Fibroblast of skin of back (primary cell): Measurements from ENCODE around the gene LRRC45.

Experiments
- DNase-seq: peaks from one replicate; pipeline ENCODE4 v3.0.0-alpha.2; 2013

Gene LRRC45

DNA sequence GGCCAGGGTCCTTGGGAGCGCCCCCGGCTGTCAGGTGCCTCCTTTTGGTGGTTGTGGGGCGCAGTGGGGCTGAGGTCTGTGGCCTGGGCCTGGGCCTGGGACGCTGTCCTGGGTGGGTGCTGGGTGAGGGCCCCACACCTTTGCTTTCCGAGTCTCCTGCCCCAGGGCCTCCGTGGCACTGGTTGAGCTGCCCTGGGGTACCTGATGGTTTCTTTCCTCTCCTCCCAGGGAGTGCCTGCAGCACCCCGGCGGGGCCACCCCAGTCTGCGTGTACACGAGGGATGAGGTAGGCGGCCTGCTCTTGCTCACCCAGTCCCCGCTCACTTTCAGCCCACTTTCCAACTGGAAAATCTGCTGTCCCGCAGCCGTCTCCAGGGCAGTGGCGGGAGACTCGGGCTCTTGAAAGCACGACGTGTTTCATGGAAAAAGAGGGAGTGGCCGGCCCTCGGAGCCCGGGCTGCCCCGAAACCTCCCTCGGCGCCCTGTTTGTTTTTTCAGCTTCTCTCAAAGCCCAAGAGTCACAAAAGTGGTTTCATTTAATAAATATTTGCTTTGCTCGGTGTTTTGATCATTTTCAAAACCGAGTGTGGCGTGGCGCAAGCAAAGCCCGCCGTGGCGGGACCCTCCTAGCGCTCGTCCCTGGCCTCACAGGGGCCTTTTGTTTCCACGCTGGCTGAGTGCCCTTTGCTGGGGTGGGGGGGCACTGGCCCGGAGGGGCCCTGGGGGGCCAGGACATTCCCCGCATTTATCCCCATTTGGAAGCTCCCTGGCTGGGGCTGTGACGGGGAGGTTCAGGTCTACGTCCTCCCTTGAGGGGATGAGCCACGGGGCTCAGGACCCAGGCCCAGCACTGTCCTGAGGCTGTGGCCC is 28.3 kb upstream of the LRRC45 start:
- DNase-seq: no peak

DNA sequence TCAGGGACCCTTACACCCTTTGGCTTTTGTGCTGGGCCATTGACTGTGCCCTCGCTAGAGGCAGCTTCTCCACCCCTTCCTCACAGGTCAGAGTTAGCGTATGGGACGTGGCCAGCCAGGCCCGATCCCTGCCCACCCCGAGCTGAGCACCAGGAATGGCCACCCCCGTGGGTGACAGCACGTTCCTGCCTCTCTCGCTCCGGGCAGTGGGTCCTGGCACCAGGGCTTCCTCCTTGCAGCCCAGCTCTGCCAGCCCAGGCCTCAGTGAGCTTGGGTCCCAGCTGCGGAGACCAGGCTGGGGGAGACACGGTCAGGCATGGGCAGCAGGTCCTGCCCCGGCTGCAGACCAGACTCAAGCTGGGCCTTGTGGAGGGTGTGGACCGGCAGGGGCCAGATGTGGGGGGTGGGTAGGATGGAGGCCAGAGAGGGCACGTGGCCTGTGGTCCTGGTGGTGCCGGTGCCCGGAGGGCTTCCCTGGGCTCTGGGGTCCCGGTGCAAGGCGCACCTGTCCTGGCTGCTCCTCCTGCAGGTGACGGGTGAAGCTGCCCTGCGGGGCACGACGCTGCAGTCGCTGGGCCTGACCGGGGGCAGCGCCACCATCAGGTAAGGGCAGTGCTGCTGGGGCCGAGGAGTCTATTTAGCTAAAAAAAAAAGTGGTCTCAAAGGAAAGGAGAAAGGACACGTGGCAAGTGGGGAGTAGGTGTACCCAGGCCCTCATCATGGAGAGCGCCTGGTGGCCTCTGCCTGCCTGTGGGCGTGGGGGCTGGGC is 27.5 kb upstream of the LRRC45 start:
- DNase-seq: no peak

DNA sequence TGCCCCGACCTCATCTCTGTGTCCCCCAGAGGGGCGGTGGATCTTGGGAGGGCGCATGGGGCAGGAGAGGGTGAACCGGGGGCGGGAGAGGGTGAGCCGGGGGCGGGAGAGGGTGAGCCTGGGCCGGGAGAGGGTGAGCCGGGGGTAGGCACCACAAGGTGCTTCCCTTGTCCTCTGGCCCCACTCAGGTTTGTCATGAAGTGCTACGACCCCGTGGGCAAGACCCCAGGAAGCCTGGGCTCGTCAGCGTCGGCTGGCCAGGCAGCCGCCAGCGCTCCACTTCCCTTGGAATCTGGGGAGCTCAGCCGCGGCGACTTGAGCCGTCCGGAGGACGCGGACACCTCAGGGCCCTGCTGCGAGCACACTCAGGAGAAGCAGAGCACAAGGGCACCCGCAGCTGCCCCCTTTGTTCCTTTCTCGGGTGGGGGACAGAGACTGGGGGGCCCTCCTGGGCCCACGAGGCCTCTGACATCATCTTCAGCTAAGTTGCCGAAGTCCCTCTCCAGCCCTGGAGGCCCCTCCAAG is 26.8 kb upstream of the LRRC45 start:
- DNase-seq: no peak

DNA sequence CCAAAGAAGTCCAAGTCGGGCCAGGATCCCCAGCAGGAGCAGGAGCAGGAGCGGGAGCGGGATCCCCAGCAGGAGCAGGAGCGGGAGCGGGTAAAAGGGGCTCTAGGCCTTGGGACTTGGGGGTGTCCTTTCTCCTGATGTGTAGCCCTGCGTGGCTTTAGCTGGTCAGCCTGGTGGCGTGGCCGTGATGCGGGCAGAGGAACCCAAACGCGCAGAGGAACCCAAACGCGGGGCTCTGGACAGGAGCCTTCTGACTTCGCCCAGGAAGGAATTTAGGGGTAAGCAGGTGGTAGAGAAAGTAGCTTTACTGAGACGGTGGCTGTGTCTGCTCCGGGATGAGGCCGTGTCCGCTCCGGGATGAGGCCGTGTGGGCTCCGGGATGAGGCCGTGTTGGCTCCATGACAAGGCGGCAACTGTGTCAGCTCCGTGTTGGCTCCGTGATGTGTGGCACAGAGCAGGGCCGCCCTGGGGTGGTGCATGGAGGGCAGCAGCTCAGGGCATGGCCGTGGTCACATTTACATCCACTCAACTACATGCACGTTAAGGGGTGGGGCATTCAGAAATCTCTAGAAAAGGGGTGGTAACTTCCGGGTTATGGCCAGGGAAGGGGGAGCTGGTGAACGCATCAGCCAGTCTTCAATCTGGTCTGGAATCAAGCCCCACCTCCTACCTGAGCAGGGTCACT is 26.2 kb upstream of the LRRC45 start:
- no peak for DNase-seq

DNA sequence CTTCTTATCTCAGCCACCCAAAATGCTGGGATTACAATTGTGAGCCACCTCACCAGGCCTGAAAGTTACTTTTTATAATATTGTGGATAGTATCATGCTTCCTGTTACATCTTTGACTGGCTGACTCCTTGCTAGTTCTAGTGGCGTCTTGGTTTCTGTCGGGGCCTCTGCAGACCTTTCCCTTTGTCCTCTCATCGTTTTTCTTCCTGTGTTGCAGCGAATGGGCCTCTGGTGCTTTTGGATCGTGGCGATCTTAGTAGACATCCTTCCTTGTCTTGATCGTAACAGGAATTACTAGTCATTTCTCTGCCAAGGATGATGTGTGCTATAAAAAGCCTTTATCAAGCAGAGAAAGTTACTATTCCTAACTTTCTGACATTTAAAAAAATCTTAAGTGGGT is 24.9 kb upstream of the LRRC45 start:
- DNase-seq: no peak

DNA sequence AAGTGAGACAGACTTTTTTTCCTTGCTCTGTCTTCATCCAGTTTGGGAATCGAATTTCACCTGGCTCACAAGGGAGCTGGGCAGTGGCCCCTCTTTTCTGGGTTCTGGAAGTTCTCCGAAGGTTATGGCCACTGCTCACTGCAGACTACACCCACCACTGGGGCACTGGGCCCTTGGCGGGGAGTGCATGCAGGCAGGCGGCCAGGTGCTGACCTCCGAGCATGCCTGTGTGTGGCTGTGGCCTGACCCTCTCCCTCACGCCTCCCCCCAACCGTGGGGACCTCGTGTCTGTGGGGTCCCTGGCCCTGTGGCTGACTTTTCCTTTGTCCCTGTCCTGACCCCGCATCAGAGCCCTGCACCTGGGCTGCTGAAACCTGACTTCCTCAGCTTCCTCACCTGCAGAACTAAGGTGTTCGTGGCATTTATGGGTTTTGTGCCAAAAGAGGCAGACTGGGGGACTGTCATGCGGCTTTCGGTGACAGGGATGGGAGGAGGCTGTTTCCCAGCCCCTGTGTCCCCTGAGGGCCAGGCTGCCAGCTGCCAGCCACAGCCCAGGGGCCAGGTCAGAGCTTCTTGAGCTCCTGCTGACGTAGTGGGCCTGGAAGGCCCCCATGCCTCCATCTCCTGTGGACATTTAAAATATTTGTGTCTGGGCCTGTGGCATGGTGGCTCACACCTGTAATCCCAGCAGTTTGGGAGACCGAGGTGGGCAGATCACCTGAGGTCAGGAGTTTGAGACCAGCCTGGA is 24.2 kb upstream of the LRRC45 start:
- no peak for DNase-seq

DNA sequence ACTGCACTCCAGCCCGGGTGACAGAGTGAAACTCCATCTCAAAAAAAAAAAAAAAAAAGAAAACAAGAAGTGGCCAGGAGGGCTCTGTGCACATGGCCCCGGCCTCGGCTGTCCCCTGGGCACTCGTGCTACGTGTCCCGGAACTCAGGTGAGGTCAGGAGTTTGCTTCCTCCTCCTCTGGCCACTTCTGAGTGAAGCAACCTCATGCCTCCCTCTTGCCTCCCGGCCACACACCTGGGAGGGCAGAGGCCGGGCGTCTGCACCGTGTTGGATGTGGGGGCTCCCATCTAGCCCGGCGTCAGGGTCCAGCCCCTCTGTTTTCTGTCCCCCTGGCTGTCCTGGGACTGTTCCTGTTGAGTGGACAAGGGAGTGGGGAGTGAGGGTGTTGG is 23.5 kb upstream of the LRRC45 start:
- no peak for DNase-seq

DNA sequence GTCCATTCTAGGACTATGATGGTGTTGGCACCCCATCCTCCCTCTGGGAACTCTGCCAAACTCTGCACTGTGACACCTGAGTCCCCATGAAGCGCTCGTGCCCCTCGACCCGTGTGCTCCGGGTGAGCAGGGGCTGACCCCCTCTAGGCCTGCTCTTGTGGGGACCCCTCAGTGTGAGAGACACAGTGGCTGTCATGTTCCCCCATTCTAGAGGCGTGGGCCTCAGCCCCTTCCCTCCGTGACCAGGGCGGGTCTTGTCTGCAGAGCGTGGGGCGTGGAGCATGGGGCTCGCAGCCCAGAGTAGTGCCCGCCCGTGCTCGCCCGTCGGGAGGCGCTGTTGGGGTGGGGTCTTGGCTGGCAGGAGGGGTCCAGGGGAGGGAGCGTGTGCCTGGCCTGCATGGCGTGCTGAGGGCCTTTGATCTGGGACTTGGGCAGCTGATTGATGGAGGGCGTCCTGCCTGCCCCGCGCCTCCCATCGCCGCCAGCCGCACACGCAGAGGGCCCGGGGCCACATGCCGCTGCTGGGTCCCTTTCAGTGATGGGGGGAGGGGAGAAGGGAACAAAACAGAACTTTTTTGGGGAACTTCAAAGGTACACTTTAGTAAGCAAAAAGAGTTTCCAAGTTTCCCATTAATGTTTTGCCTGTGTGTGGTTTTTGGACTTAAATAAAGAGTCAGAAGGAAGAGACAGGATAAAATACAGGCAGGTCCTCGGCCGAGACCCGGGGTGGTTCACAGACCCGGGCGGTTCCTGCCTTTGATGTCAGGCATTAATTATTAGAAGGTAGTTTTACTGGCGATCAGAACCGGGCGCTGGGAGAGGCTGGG is 22.9 kb upstream of the LRRC45 start:
- DNase-seq: no peak

DNA sequence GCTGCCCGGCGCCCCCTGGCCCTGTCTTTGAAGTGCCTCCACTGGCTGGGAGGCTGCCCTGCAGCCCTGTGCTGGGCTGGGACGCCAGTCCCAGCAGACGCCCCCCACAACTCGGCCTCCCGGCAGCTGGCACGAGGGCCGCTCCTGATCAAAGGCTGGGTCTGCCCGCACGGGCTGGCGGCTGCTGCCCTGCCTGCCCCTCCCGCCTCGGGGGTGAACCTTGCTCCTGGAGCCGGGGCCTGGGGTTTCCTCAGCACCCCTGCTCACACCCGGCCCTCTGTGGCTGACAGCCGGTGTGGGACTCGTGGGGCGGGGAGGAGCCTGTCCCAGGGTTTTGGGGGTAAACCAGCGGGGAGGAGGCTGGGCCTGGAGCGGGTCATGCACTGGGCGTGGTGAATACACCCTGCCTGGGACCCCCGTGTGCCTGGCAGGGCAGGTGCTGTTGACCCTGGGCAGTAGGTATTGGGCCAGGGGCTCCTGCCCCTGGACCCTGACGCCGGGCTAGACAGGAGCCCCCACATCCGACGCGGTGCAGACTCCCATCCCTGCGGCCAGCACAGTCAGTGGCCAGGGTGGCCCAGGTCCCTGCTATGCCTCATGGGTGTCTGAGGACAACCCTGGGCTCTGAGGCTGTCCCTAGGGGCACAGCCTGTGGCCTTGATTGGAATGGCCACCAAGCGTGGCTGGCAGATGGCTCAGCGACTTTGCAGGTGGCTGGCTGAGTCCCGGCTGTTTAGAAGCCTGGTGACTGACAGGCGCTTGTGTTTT is 22.1 kb upstream of the LRRC45 start:
- DNase-seq: no peak

DNA sequence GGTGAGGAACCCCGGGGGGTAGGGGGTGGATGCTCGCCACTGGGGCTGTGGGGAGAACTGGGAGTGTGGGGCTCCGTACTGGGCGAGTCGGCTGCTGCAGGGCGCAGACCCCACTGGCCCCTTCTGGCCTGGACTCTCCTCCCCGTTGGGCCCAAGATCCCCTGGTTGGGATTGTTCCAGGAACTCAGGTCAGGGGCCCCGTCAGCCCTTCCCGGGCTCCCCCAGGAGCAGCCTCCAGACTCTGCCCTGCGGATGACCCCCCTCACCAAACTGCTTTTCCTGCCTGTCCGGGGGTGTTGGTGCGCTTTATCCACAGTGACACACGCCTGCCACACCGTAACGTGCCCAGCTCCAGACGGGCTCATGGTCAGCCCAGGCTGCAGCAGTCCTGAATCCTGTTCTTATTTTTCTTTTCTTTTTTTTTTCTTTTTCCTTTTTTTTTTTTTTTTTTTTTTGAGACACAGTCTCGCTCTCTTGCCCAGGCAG is 21.5 kb upstream of the LRRC45 start:
- no peak for DNase-seq

DNA sequence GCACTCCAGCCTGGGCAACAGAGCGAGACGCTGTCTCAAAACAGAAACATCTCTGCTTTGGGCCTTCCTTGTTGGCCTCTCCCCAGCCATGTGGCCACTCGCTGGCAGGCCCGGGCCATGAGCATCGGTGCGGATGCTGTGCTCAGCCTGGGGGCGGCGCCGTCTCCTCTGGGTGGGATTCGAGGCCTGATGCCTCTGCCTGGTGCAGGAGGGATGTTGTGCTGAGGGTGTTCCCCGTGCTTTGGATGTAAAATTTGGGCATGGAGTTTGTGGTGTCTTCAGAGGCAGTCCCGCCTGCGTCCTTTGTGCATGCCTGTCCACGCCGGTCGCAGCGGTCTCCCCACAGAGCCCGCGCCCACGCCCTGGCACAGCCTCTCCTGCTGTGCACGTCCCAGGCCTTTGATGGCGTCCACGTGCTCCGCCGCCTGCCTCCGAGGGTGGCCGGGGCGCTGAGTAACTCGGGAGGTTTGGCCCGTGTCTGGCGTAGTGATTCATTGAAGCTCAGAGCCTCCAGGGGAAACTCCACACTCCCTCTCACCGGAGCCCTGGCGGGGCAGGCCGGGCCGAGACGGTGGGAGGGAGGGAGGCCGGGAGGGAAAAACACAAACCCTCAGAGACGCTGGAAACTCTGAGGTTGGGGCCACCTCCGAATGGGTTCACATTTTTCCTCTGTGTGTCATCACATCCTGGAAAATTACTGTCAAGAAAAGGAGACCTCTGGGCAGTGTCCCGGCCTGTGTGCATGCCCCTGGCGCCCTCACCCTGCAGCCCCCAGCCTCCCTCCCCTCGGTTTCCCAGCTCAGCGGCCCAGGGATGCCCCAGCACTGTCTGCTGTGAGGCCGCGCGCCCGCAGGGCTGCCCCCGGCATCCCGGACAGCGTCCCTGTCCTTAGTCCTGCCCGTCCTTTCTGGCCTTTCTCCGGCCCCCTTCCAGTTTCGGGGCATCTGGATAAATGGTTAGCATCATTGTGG is 19.4 kb upstream of the LRRC45 start:
- DNase-seq: peak; percentile 98

DNA sequence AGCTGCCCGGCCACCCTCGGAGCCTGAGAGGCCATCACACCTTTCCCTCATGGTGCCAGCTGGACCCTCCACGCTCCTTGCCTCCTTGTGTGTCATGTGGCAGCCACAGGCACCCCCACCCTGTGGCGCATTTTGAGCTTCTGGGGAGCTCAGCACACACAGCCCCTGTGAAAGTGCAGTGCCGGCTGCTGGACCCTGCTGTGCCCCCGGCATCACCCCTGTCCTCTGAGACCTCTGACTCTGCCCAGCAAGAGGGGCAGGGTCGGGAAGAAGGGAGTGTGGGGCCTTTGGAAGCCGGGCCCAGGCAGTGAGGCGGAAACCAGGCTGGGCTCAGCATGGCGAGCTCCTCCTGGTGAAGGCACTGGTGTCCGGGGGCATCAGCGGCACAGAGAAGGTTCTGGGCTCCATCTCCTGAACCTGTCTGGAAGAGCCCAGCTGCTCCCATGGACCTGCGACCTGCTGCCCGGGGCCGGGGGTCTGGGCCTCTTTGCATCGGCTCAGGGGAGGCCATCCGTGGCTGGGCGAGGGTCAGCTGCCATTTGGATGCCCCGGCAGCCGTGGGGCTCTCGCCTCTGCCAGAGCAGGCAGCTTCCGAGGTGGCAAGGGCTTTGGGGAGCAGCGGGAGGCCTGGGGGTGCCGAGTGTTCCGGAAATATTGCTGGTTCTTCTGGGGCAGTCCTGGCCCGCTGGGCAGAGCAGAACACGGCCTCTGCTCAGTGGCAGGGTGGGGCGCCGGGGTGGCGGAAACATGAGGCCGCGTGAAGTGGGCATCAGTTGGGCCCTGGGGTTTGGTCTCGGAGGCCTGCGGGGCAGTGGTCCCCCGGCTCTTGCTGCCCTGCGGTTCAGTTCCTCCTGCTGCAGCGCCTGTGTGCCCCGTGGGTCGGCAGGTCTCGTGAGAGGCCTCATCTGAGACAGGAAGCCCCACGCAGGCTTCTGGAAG is 18.3 kb upstream of the LRRC45 start:
- DNase-seq: no peak

DNA sequence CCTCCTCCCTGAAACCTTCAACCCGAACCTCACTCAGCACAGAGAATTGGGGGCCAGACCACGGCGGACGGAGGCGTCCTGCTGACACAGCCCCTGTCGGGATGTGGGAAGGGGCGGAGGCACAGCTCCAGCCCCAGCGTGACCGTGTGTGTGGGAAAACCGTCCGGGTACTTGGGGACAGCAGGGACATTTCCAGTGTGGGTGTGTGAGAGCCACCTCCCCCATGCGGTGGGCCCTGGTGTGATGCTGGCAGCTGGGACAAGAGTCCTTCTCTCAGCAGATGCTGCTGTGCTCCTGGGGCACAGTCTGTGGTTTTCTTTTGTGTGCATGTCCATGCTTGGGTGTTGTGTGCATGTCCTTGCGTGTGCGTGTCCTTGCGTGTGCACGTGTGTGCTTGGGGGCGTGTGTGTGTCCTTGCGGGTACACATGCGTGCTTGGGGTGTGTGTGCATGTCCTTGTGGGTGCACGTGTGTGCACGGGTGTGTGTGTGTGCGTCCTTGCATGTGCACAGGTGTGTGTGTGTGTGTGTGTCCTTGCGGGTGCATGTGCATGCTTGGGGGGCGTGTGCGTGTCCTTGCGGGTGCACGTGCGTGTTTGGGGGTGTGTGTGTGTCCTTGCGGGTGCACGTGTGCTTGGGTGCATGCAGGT is 17.3 kb upstream of the LRRC45 start:
- DNase-seq: no peak

DNA sequence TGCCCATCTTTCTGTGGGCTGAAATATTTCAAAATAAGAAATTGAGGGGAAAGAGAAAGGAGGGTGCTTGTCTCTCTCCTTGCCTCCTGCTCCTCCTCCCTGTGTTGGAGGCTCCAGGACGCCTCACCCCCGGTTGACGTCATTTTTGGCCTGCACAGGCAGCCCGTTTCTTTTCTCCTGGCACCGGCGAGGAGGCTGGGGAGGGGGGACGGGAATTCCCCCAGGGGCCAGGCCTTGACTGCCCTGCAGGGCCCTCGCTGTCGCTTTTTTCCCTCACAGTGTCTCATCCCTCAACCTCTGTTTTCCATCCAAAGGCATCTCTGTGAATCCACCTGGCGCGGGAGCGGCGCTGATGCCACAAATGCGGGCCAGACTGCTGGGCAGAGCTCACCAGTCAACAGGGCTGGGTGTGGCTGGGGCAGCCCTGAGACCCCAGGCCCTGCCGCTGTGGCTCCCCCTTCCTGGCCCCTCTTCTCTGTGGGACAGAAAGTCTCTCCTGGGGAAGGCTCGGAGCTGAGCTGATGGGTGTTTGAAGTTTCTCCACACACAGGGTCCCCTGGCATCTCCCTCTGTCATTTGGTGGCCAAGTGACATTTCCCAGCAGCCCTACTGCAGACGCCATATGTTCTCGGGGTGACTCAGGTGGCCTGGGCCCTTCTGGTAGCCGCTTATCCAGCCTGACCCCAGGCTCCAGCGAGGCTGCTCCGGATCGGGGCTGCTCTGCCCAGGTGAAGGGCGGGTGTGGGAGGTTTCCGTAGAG is 16.5 kb upstream of the LRRC45 start:
- peak; percentile 55 for DNase-seq

DNA sequence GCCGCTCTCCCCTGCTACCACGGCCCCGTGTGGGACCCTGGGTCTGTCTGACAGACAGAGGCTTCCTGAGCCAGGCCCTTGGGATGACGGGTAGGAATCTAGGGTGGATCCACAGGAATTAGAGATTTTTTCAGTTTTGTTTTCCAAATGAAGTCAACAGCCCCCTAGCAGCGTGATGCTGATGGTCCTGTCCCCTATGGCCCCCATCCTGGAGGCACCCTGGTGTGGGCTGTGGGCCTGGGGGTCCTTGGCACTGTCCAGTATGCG is 15.9 kb upstream of the LRRC45 start:
- DNase-seq: no peak

DNA sequence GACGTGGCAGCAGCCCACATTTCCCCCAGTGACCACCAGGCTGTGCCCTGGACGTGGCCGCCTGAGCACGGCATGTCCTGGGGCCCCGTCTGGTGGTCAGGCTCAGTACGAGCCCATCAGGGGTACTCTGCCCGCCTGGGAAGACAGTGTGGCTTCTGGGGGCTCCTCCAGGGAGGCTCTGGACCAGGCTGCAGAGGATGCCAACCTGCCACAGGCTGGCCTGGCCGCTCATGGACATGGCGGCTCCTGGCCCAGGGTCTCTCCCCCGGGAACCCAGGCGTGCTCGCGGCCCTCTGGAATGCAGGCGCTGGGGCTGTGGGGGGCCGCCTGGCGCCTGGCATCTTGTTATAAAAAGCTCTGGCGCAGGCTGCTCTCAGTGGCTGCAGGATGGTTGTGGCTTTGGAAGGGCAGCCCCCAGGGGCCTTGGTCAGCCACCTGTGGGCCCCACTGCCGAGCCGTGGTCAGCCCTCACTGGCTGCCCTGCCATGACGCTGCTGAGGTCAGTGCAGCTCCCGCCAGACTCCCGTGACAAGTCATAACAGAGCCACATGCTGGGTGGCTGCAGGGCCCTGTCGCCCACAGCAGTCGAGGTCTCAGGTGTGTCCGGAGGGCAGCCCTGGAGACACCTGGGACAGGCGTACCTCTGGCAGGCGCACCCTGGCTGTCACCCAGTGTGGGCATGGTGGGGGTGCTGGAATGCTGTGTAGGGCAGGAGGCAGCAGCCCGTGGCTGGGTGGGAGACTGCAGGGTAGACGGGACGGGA is 15.4 kb upstream of the LRRC45 start:
- DNase-seq: no peak
